Right lobe of liver (tissue), 6 donors: ENCODE data around the gene SEMA3B. TPM values are rescaled to one million over a fixed set of nuclear protein-coding genes. Genes with fewer than 3 reads are reported as not detected.

Experiments
- ATAC-seq, 4 donors: fragments of 200-7000 bp; cut with Tn5 transposase; one replicate each; pipeline ENCODE4 v1.9.1; 2020; ENCODE audit warnings: mild to moderate bottlenecking in 4 of 4, moderate library complexity in 4 of 4
- DNase-seq, 3 donors: peaks; one replicate each; pipeline ENCODE4 v3.0.0-alpha.2; 2020
- H3K27ac ChIP-seq, 3 donors: fragments of 200-600 bp; one replicate each; pipeline ENCODE4 v1.8.0; 2022
- H3K27me3 ChIP-seq, 2 donors: fragments of 200-600 bp; one replicate each; pipeline ENCODE4 v1.8.0; 2022
- H3K36me3 ChIP-seq, 4 donors: fragments of 200-600 bp; sonication (generic) in 1 of 4; one replicate each; pipeline versions ENCODE4 v1.5.1 to v1.8.0; 2017 to 2022; ENCODE audit warnings: control low read depth in 1 of 4
- H3K4me1 ChIP-seq, 4 donors: fragments of 200-600 bp; sonication (generic) in 1 of 4; one replicate each; pipeline versions ENCODE4 v1.5.1 to v1.8.0; 2017 to 2022; ENCODE audit warnings: control low read depth in 1 of 4
- H3K4me3 ChIP-seq, 3 donors: fragments of 200-600 bp; one replicate each; pipeline ENCODE4 v1.8.0; 2022
- H3K9me3 ChIP-seq, 4 donors: fragments of 200-600 bp; sonication (generic) in 1 of 4; one replicate each; pipeline versions ENCODE4 v1.5.1 to v1.8.0; 2017 to 2022; ENCODE audit warnings: control low read depth in 1 of 4
- CTCF ChIP-seq, 4 donors: fragments of 200-600 bp in 3 of 4; fragments of 450-650 bp in 1 of 4; IDR thresholded peaks; one replicate each; pipeline versions ENCODE4 v1.5.1 to v1.8.0; 2016 to 2022; ENCODE audit warnings: antibody characterized with exemption in 4 of 4, mild to moderate bottlenecking in 2 of 4
- POLR2A ChIP-seq: fragments of 450-650 bp; IDR thresholded peaks from one replicate; pipeline ENCODE4 v1.6.1; 2017; ENCODE audit warnings: antibody characterized with exemption, mild to moderate bottlenecking
- WGBS: methylation state at CpG from one replicate; pipeline ENCODE4 v1.1.6; 2018; ENCODE audit warnings: low coverage, low lambda C conversion rate; ENCODE audit not compliant: insufficient coverage; ENCODE audit errors: missing lambda C conversion rate; 5-methylcytosine and 5-hydroxymethylcytosine counted together
- intact Hi-C, 2 donors: fragments of 100-400 bp; cut with DNase I; formaldehyde crosslinking; loops; one replicate each; pipeline versions ENCODE4 v1.11.2 to v1.14.1; 2022
- total RNA-seq, 6 experiments: library from RNA; depleted of rRNA in 2 of 6; stranded (reverse); fragments of >200 nt in 2 of 6; fragmentation: NEBNext Ultra II Directional in 3 of 6; extraction: Animal tissue kit (Norgen Biotek cat#: 25700) in 3 of 6; gene quantifications; one replicate each; pipeline versions ENCODE4 v1.1.0 to v1.2.4, GENCODE V29; 2016 to 2023
- donor health status: DM: no; HTN: yes; CAD: no.
- donor health status: DM: no; HTN: no; CAD: no.
- donor health status: DM: no; HTN: no; CAD: no.
- donor health status: DM: no; HTN: yes; CAD: no.
- donor health status: DM: no; HTN: yes; CAD: no.

SEMA3B gene
- total RNA-seq, 6 experiments from 2014 or later = 1.7 to 4.5 (median 2.6) TPM

- no peaks in the 10 kb centered on the region for H3K27me3 ChIP-seq
- no peak overlapping the region for H3K4me3 ChIP-seq
- H3K27ac ChIP-seq = no peak overlapping the region
- H3K9me3 ChIP-seq = no peaks in the 10 kb centered on the region
- H3K36me3 ChIP-seq = no peaks in the 10 kb centered on the region
- no CpG with 5 or more reads among the region's 1 CpG for WGBS
- no peak for DNase-seq
- TF ChIP-seq CTCF (IDR thresholded peaks at IDR 0.05) (no peak), POLR2A (no peak)
- ATAC-seq = no peak
- H3K4me1 ChIP-seq = peaks cover 0 to 12% (median 0%) of the 10 kb centered on the region in 4 donors
- intact Hi-C loops = loop anchor here (5.0 to 10.0 kb wide), 2 partner anchors 38 to 141 kb away; no protein-coding TSS in a partner anchor
Observed at GRCh38 chr3:50265571-50265970, 3.4 kb upstream of the SEMA3B start.

GRCh38 chr3:50266017-50266416 is 2.9 kb upstream of the SEMA3B start:
- Histone ChIP-seq H3K4me3 (no peak overlapping the region), H3K9me3 (no peaks in the 10 kb centered on the region), H3K4me1 (peaks cover 0 to 11% (median 0%) of the 10 kb centered on the region in 4 donors), H3K27ac (no peak overlapping the region), H3K36me3 (no peaks in the 10 kb centered on the region), H3K27me3 (no peaks in the 10 kb centered on the region)
- ATAC-seq (no peak), DNase-seq (no peak)
- intact Hi-C loops = loop anchor here (5.0 to 10.0 kb wide), 2 partner anchors 39 to 141 kb away; no protein-coding TSS in a partner anchor
- no peak for TF ChIP-seq POLR2A
- TF ChIP-seq CTCF (IDR thresholded peaks at IDR 0.05) = no peak
- 92% methylated on average over 4 of the region's 6 CpGs for WGBS

GRCh38 chr3:50266836-50267235 is 2.1 kb upstream of the SEMA3B start:
- TF ChIP-seq POLR2A (no peak), CTCF (IDR thresholded peaks at IDR 0.05) (no peak)
- Histone ChIP-seq H3K9me3 (no peaks in the 10 kb centered on the region), H3K27ac (peak overlapping the region in 2 of 3 donors; percentile 1 to 68), H3K4me1 (peaks cover 0 to 19% (median 0%) of the 10 kb centered on the region in 4 donors), H3K4me3 (peak overlapping the region in 2 of 3 donors; percentile 31 to 59), H3K27me3 (no peaks in the 10 kb centered on the region), H3K36me3 (no peaks in the 10 kb centered on the region)
- peak in 1 of 4 donors; percentile 1 for ATAC-seq
- no peak for DNase-seq
- intact Hi-C loops = loop anchor here (5.0 to 10.0 kb wide), 2 partner anchors 40 to 142 kb away; no protein-coding TSS in a partner anchor
- WGBS = 82% methylated on average over 2 of the region's 7 CpGs

DNA sequence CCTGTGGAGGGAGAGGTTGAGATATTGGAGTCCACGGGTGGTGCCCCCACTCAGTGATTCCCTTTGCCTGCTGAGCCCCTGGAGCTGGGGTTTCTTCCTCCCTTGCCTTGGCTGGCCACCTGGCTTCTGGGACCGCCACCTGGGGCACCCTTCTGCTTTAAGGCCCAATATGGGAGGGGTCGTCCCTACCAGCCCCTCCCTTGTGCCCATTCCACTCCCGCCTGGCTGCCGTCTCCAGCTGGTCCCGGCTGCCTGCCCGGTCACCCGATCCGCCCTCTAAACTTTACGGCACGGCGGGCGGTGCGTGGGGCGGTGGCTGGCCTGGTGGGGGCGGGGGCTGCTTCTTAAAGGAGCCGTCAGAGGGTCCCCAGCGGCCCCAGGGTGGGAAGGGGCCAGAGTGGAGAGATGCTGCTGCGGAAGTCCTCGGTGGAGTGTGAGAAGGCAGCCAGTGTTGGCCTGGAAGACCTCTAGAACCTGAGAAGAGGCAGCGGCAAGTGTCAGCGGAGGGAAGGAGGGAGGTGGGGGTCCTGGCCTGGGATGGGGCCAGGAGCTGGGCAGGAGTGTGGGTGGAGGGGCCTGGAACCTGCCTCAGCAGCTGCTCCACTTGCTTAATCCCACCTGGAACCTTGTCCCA is 1.6 kb upstream of the SEMA3B start:
- peak; percentile 17 to 75 (median 62) for ATAC-seq
- Histone ChIP-seq H3K36me3 (no peaks in the 10 kb centered on the region), H3K27me3 (no peaks in the 10 kb centered on the region), H3K27ac (peak overlapping the region in 2 of 3 donors; percentile 1 to 68), H3K9me3 (no peaks in the 10 kb centered on the region), H3K4me3 (peak overlapping the region in 2 of 3 donors; percentile 31 to 59), H3K4me1 (peaks cover 0 to 25% (median 0%) of the 10 kb centered on the region in 4 donors)
- TF ChIP-seq CTCF (IDR thresholded peaks at IDR 0.05) = no peak
- peak; percentile 39 for TF ChIP-seq POLR2A
- intact Hi-C loops = loop anchor here (5.0 to 10.0 kb wide), 2 partner anchors 40 to 143 kb away; no protein-coding TSS in a partner anchor
- 0% methylated on average over 16 of the region's 22 CpGs for WGBS
- peak in 1 of 3 donors; percentile 77 for DNase-seq
